DMS79 (cell line): ENCODE measurements around the gene MCFD2.

Source experiments
- DNase-seq: peaks from one replicate; lab custom pipeline; 2025; lab: John Stamatoyannopoulos, UW

The MCFD2 gene

GRCh38 chr2:46915281-46915810 is at the start of gene MCFD2:
TSS of gene MCFD2 (minus strand) at chr2:46915806. CDS start at chr2:46909171, 6,635 bp downstream.
- no peak for DNase-seq

DNA sequence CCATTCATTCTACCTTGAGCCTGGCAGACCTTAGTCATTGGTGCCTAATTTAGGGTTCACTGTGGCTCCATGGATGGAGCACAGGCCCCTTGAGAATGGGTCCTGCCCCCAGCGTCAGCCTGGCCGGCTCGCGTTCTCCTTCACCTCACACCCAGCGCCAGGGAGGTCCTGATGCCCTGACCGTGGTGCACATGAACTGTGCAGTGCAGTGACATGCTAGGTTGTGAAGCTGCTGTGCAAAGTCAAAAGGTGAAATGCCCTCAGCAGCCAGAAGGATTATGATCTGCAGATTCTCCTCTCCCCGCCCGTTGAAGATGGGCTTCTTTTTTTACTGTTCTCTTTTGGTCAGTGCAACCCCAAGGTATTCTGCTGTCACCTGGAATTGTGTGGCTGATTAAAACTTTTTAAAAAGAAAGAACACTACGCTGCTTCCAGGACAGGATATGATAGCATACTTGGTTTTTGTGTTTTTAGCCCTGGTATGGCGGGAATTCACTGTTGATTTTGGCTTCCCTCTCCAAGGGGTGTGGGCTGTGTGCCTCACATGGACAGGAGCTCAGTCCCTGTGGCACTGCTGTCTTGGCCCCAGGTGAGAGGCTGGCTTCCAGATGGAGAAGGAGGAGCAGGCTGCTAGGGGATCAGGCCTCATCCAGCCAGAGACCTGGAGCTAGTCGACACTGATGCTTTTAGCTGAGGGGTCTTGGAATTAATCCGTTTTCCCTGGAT is 49.4 kb upstream of the MCFD2 start:
- no peak for DNase-seq

DNA sequence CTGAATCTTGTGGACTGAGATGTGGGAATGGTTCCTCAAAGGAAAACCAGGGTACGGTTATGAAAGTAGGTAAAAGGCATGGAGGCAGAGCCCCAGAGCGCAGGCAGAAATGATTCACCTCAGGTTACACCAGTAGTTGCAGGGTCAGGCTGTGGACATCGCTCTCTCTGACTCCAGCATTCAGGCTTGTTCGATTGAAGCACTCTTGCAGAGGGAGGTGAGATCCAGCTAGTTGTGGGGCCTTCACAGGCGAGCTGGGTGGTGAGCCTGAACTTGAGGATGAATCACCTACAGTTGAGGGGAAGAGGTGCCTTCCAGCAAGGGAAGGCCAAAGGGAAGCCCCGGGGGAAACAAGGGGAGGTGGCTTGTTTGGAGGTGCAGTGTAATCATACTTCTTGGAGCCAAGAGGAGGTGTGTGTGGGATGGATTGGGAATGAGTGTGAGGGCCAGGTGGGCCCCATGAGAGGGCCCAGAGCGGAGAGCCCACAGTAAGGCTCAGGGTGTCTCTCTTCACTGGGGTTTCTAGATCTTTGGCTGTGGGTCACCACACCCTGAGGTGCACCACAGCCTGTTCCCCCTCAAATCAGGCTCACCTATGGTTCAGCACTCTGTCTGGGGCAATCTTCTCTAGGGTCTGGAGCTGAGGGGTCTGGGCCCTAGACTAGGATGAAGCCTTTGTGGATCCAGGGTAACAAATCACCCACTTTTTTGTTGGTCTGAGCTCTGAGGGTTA is 48.5 kb upstream of the MCFD2 start:
- DNase-seq, result no peak

DNA sequence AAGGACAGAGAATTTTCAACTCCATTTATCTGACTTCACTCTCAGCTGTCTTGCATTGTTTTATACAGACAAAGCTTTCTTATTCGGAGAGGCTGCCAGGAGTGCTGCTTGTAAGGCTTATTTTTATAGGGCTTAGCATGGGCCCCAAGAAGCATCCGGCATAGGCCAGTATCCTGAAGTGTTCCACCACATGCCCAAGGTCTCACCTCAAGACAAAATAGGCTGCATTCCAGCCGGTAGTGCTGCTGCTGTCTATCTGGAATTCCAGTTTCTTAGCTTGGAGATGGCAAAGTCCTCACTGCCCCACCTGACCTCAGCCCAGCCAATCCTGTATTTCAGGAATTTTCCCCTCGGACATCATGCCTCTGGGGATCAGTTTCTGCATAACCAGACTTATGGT is 47.6 kb upstream of the MCFD2 start:
- DNase-seq, result no peak

GRCh38 chr2:46962751-46963150 is 47.1 kb upstream of the MCFD2 start:
- DNase-seq, result no peak

DNA sequence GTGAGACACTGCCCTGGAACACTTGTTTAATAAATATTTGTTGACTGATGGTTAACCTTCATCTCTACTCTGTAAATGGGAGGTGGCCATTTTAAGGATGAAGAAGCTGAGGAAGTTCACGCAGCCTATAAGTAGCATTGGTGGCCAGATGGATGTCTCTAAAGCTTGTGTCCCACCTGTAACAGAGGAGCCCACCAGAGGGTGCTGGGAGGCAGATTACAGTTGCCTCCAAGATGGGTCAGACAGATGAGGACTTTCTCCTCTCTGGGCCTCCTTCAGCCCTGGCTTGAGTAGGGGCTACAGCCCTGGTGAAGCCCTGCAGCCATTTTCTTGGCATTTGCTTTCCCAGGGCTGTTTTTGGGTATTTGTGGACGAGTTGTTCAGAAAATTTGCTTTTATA is 45.0 kb upstream of the MCFD2 start:
- no peak for DNase-seq

- DNase-seq, result no peak
Measured at GRCh38 chr2:46958431-46959017, 42.9 kb upstream of the MCFD2 start.

DNA sequence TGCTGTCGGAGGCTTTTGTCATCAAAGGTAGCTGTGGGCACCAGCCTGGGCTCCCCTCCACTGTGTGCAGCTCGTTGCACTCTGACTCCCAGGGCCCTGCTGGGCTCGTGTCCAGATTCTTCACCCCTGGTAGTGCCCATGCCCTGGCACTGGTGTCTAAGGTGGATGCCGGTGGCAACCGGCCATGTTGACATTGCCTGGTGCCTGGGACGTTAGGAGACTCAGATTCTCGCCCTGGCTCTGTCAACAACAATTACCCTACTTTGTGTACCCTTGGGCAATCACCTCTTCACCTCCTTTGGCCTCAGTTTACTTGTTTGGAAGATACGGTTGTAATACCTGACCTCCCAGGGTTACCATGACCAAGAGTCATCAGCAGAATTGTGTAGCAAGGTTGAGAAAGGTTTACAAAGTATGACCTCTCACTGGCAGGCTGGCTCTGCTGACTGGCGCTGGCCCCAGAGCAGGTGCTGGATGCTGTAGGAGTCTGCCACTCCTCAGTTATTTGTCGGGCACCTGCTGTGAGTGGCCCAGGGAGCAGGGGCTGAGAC is 41.5 kb upstream of the MCFD2 start:
- DNase-seq, result no peak

DNA sequence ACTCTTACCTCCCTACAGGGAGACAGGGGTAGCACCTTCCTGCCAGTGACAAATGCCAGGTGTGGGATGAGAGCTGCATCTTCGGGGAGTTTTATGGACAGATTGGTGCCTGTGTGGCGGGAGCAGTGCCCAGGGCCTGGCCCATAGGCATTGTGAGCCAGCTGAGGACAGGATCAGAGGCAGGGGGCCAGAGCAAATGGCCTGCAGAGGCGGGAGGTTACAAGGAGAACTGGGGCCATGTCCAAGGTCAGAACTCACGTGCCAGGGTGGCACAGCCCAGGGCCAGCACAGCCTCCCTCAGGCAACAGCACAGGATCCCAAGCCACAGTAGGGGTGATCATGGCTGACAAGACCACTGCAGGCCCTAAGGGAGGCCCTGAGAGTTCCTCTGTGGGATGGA is 40.2 kb upstream of the MCFD2 start:
- no peak for DNase-seq

- no peak for DNase-seq
Measured at GRCh38 chr2:46954951-46955571, 39.5 kb upstream of the MCFD2 start.

GRCh38 chr2:46952171-46952570 is 36.6 kb upstream of the MCFD2 start:
- DNase-seq, result no peak

GRCh38 chr2:46951290-46952064 is 35.9 kb upstream of the MCFD2 start:
- no peak for DNase-seq

DNA sequence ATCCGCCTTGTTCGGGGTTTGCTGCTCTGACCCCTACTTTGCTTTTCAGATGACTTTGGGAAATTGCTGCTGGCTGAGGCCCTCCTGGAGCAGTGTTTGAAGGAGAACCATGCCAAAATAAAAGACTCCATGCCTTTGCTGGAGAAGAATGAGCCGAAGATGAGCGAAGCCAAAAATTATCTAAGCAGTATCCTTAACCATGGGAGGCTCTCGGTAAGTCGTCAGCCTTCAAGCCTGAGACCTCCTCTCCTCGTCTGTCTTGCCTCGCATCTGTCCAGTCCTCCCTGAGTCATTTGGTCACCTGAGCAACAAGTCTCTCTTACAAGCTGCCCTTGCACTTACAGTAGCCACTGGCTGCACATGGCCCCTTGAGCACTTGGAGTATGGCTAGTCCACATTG is 34.7 kb upstream of the MCFD2 start:
- no peak for DNase-seq

GRCh38 chr2:46947841-46948240 is 32.2 kb upstream of the MCFD2 start:
- DNase-seq, result no peak

DNA sequence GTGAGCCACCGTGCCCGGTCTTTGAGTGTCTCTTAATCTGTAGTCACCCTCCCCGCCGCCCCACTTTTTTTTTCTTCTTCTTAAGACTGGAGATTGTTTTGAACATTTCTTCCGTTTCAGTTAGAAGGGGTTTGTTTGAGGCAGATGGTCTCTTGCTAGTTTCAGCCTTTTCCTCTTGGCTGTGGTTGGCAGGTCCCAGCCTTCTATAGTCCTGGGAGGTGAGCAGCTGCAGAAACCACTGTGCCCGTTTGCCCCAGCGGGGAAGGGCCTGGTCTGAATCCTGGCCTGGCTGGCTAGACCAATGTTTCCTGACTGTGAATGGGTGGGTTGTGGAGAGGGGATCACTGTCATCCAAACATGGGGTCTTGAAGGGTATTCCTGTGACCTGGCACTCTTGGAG is 30.1 kb upstream of the MCFD2 start:
- no peak for DNase-seq

DNA sequence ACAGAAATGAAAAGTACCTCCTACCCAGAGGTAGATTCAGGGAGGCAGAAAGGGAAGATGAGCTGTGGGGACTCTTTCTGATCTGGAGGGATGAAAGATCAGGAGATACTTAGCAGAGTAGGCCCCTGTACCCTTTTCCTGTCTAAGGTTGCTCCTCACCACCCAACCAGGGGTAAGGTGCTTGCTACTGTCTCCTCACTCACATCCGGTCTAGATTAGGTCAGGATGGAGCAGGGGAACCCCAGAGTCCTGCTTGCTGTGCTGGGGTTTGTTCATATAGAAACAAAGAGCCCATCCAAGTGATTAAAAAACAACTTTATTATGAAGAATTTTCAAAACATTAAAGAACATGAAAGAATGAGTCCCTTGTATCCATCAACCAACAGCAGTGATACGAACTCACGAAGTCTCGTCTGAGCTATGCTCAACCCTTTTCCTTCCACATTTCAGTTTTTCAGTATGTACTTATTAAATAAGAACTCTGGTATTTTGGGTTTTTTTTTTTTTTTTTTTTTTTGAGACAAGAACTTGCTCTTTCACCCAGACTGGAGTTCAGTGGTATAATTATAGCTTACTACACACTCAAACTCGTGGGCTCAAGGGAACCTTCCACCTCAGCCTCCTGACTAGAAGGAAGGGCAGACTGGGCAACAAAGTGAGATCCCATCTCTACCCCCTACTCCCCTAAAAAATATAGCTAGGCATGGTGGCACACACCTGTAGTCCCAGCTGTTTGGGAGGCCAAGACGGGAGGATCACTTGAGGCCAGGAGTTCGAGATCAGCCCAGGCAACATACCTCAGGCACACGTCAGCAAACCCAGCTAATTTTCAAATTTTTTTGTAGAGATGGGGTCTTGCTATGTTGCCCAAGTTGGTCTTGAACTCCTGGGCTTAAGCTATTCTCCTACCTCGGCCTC is 28.5 kb upstream of the MCFD2 start:
- DNase-seq, result no peak

GRCh38 chr2:46942891-46943626 is 27.5 kb upstream of the MCFD2 start:
- no peak for DNase-seq

DNA sequence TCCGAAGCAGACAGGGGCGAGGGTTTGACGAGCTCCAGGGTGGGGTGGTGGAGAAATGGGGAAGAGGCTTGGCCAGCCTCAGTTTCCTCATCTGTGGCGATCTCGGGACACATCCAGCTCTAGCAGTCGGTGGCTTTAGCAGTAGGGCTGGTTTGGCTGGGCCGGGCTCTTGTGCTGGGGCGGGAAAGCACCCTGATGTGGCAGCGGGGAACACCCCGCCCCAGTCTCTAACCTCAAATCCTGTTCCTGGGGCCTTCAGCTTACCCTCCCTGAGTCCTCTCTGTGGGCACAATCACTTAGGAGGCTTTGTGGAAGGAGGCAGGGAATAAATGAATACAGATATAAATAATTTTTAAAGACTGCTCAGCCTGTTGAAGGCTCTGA is 26.5 kb upstream of the MCFD2 start:
- DNase-seq, result peak; percentile 9

DNA sequence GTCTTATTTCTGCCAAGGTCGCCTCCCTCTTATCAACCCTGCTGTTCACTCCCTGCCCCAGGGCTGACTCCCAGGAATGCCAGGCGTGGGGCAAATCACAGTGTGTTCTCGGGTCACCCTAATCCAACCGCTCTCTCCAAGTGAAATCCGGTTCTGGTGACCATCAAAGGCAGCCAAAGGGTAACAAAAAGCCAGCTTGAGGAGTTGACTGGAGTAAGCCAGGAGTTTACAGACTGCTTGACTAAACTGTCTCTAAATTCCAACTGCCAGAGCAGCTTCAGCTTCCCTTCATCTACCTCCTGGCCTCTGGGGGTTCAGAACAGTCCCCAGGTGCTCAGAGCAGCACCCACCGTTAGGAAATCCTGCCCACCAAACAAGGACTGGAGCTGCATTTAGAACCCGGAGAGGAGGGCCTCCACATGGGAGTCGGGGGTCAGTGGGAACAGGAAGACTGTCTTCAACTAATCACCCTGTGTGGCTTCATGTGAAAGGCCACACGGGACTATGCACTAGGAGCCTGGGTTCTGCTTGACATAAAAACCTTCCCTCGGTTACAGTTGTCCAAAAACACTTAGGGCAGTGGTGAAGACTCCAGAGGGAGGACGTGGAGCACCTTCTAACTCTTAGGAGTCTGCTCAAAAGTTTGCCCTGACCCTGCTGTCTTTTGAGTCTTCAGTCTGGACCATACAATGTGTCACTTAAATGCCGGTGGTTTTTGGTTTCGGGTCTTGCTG is 24.2 kb upstream of the MCFD2 start:
- no peak for DNase-seq
